ENCODE data around the gene MPO. TPM values are rescaled to one million over a fixed set of nuclear protein-coding genes. Genes with fewer than 3 reads are reported as not detected.

Gene MPO
- total and polyA plus RNA-seq, 4 donors: 0.14 to 221 (median 0.52) TPM

DNA sequence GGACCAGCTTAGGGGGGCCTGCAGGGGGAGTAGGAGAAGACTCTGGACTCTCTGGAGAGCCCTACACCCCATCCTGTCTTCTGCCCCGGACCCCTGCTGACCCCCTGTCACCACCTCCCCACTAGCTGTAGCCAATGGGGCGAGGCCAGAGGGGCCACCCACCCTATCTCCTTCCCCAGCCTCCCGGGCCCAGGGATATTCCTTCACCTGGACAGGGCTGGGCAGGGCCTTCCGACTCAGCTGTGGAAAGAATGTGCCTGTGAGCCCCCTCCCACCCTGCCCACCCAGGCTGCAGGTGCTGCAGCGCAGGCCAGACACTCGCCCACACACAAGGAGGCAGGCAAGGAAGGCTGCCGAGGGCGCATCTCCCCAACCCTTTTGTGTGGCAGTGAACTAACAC is 24.9 kb upstream of the MPO start:
- Histone ChIP-seq H3K27me3 (ENCODE audit: control insufficient read depth in 4 of 4, insufficient read depth in 4 of 4, low read length in 3 of 4) (no peaks in the 10 kb centered on the region), H3K4me3 (ENCODE audit: low read depth in 1 of 3, low read length in 3 of 3) (no peak overlapping the region), H3K9ac (ENCODE audit: low read depth in 1 of 2, low read length in 2 of 2) (no peak overlapping the region), H3K4me1 (ENCODE audit: control insufficient read depth in 4 of 4, insufficient read depth in 4 of 4, low read length in 3 of 4) (no peaks in the 10 kb centered on the region), H3K9me3 (ENCODE audit: control insufficient read depth in 4 of 4, low read length in 3 of 4) (no peaks in the 10 kb centered on the region), H3K27ac (ENCODE audit: low read depth in 1 of 2, low read length in 2 of 2) (no peak overlapping the region), H3K36me3 (ENCODE audit: control insufficient read depth in 4 of 4, insufficient read depth in 3 of 4, low read depth in 1 of 4, low read length in 3 of 4) (no peaks in the 10 kb centered on the region)
- TF ChIP-seq RAD21 (IDR thresholded peaks at IDR 0.05) (no peak), HNF4G (IDR thresholded peaks at IDR 0.05) (no peak), RXRA (IDR thresholded peaks at IDR 0.05) (no peak), YY1 (IDR thresholded peaks at IDR 0.05) (no peak), EGR1 (IDR thresholded peaks at IDR 0.05; ENCODE audit: low read depth in 2 of 2) (no peak), SP1 (IDR thresholded peaks at IDR 0.05) (no peak), NR2F2 (IDR thresholded peaks at IDR 0.05) (no peak), MAX (IDR thresholded peaks at IDR 0.05) (no peak), GABPA (IDR thresholded peaks at IDR 0.05 in 1 of 2, conservative IDR thresholded peaks at IDR 0.05 in 1 of 2) (no peak), FOXA1 (IDR thresholded peaks at IDR 0.05) (no peak), HNF4A (conservative IDR thresholded peaks at IDR 0.05) (no peak), TAF1 (conservative IDR thresholded peaks at IDR 0.05) (no peak)
- TF ChIP-seq, protein P1, sequence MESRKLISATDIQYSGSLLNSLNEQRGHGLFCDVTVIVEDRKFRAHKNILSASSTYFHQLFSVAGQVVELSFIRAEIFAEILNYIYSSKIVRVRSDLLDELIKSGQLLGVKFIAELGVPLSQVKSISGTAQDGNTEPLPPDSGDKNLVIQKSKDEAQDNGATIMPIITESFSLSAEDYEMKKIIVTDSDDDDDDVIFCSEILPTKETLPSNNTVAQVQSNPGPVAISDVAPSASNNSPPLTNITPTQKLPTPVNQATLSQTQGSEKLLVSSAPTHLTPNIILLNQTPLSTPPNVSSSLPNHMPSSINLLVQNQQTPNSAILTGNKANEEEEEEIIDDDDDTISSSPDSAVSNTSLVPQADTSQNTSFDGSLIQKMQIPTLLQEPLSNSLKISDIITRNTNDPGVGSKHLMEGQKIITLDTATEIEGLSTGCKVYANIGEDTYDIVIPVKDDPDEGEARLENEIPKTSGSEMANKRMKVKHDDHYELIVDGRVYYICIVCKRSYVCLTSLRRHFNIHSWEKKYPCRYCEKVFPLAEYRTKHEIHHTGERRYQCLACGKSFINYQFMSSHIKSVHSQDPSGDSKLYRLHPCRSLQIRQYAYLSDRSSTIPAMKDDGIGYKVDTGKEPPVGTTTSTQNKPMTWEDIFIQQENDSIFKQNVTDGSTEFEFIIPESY (IDR thresholded peaks at IDR 0.05): no peak
- TF ChIP-seq, protein P2, sequence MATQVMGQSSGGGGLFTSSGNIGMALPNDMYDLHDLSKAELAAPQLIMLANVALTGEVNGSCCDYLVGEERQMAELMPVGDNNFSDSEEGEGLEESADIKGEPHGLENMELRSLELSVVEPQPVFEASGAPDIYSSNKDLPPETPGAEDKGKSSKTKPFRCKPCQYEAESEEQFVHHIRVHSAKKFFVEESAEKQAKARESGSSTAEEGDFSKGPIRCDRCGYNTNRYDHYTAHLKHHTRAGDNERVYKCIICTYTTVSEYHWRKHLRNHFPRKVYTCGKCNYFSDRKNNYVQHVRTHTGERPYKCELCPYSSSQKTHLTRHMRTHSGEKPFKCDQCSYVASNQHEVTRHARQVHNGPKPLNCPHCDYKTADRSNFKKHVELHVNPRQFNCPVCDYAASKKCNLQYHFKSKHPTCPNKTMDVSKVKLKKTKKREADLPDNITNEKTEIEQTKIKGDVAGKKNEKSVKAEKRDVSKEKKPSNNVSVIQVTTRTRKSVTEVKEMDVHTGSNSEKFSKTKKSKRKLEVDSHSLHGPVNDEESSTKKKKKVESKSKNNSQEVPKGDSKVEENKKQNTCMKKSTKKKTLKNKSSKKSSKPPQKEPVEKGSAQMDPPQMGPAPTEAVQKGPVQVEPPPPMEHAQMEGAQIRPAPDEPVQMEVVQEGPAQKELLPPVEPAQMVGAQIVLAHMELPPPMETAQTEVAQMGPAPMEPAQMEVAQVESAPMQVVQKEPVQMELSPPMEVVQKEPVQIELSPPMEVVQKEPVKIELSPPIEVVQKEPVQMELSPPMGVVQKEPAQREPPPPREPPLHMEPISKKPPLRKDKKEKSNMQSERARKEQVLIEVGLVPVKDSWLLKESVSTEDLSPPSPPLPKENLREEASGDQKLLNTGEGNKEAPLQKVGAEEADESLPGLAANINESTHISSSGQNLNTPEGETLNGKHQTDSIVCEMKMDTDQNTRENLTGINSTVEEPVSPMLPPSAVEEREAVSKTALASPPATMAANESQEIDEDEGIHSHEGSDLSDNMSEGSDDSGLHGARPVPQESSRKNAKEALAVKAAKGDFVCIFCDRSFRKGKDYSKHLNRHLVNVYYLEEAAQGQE (IDR thresholded peaks at IDR 0.05): no peak
- TF ChIP-seq, protein P3, sequence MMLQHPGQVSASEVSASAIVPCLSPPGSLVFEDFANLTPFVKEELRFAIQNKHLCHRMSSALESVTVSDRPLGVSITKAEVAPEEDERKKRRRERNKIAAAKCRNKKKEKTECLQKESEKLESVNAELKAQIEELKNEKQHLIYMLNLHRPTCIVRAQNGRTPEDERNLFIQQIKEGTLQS (IDR thresholded peaks at IDR 0.05): no peak
- TF ChIP-seq, protein P4, sequence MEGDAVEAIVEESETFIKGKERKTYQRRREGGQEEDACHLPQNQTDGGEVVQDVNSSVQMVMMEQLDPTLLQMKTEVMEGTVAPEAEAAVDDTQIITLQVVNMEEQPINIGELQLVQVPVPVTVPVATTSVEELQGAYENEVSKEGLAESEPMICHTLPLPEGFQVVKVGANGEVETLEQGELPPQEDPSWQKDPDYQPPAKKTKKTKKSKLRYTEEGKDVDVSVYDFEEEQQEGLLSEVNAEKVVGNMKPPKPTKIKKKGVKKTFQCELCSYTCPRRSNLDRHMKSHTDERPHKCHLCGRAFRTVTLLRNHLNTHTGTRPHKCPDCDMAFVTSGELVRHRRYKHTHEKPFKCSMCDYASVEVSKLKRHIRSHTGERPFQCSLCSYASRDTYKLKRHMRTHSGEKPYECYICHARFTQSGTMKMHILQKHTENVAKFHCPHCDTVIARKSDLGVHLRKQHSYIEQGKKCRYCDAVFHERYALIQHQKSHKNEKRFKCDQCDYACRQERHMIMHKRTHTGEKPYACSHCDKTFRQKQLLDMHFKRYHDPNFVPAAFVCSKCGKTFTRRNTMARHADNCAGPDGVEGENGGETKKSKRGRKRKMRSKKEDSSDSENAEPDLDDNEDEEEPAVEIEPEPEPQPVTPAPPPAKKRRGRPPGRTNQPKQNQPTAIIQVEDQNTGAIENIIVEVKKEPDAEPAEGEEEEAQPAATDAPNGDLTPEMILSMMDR (IDR thresholded peaks at IDR 0.05; ENCODE audit: low read depth, low read length, missing input control): no peak
- peak; percentile 25 for DNase-seq (ENCODE audit: low spot score)
- WGBS: 95% methylated on average over 8 of the region's 8 CpGs

Measured in liver (tissue), 9 donors.